Duodenal mucosa (tissue), 2 donors: ENCODE results near the gene VSIG2.
"Not testable (repeated sequence)": the region's sequence is repeated elsewhere in the genome, so short reads cannot be mapped to it uniquely, and the experiment has no call there.

Experiments
- H3K27ac ChIP-seq: one replicate; pipeline ENCODE4 v1.7.0; 2013; ENCODE audit warnings: low read depth, low read length
- H3K27me3 ChIP-seq, 2 donors: one replicate each; pipeline ENCODE4 v1.7.0; 2013; ENCODE audit warnings: low read length in 2 of 2, control low read depth in 1 of 2; ENCODE audit not compliant: insufficient read depth in 2 of 2, control insufficient read depth in 1 of 2
- H3K36me3 ChIP-seq, 2 donors: one replicate each; pipeline ENCODE4 v1.7.0; 2013; ENCODE audit warnings: low read length in 2 of 2, control low read depth in 1 of 2; ENCODE audit not compliant: insufficient read depth in 2 of 2, control insufficient read depth in 1 of 2
- H3K4me1 ChIP-seq, 2 donors: one replicate each; pipeline ENCODE4 v1.7.0; 2013; ENCODE audit warnings: low read length in 2 of 2, control low read depth in 1 of 2; ENCODE audit not compliant: insufficient read depth in 2 of 2, control insufficient read depth in 1 of 2
- H3K4me3 ChIP-seq, 2 donors: one replicate each; pipeline ENCODE4 v1.7.0; 2013; ENCODE audit warnings: low read length in 2 of 2, low read depth in 1 of 2
- H3K9ac ChIP-seq, 2 donors: one replicate each; pipeline ENCODE4 v1.7.0; 2013; ENCODE audit warnings: low read length in 2 of 2, low read depth in 1 of 2
- H3K9me3 ChIP-seq, 2 donors: one replicate each; pipeline ENCODE4 v1.7.0; 2013; ENCODE audit warnings: low read length in 2 of 2, control low read depth in 1 of 2; ENCODE audit not compliant: control insufficient read depth in 1 of 2

The VSIG2 gene

GRCh38 chr11:124788521-124788920 lies 36.5 kb upstream of the VSIG2 start:
- Histone ChIP-seq H3K9ac (no peak overlapping the region), H3K9me3 (no peaks in the 10 kb centered on the region), H3K27ac (no peak overlapping the region), H3K27me3 (no peaks in the 10 kb centered on the region), H3K36me3 (no peaks in the 10 kb centered on the region), H3K4me1 (peaks cover 4 to 5% of the 10 kb centered on the region in 2 donors), H3K4me3 (no peak overlapping the region)

GRCh38 chr11:124784051-124784450 lies 32.0 kb upstream of the VSIG2 start:
- H3K9ac ChIP-seq, result no peak overlapping the region
- peaks cover 0 to 4% of the 10 kb centered on the region in 2 donors for H3K4me1 ChIP-seq
- no peak overlapping the region for H3K4me3 ChIP-seq
- H3K36me3 ChIP-seq, result no peaks in the 10 kb centered on the region
- H3K27me3 ChIP-seq, result no peaks in the 10 kb centered on the region
- no peak overlapping the region for H3K27ac ChIP-seq
- no peaks in the 10 kb centered on the region for H3K9me3 ChIP-seq

GRCh38 chr11:124783002-124783401 lies 30.9 kb upstream of the VSIG2 start:
- Histone ChIP-seq H3K4me1 (peaks cover 0 to 4% of the 10 kb centered on the region in 2 donors), H3K9ac (no peak overlapping the region), H3K9me3 (no peaks in the 10 kb centered on the region), H3K4me3 (no peak overlapping the region), H3K27me3 (no peaks in the 10 kb centered on the region), H3K27ac (no peak overlapping the region), H3K36me3 (no peaks in the 10 kb centered on the region)

DNA sequence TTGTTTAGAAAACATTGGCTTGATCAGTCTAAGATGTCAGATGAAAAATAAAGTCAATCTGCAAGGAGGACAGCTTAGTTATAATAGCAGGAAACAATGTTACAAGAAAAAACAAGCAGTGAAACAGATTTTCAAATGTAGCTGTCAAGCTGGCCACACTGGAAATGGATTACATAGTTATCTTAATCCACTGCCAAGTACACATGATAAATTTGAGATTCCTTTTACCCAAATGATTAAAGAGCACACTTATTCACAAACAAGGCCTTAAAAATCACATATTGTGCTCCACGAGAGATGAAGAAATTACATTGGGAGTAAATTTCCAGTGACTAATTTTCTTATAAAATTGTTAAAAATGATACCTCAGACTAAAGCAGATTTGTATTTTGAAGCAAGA lies 27.5 kb upstream of the VSIG2 start:
- H3K9me3 ChIP-seq, result no peaks in the 10 kb centered on the region
- H3K27ac ChIP-seq, result no peak overlapping the region
- H3K4me3 ChIP-seq, result no peak overlapping the region
- peaks cover 0 to 4% of the 10 kb centered on the region in 2 donors for H3K4me1 ChIP-seq
- H3K27me3 ChIP-seq, result no peaks in the 10 kb centered on the region
- no peaks in the 10 kb centered on the region for H3K36me3 ChIP-seq
- H3K9ac ChIP-seq, result no peak overlapping the region

DNA sequence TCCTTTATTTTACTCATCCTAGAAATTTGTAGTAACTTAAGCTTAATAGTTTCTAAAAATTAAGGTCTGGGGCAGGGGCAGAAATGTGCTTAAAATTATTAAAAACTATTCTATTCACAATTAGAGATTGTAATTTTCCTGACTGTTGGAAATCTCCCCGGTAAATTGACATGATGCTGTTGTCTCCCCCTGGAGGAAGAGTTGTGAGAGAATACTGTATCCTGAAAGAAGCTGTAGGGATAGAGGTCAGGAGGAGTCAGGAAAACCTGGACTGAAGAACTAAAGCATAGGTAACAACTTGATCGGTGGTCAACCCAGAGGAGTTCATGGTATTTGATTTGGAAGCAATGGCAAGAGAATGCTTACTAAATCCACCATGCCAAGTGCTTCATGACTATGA lies 26.2 kb upstream of the VSIG2 start:
- no peaks in the 10 kb centered on the region for H3K36me3 ChIP-seq
- H3K4me1 ChIP-seq, result no peaks in the 10 kb centered on the region
- H3K9ac ChIP-seq, result no peak overlapping the region
- H3K27me3 ChIP-seq, result no peaks in the 10 kb centered on the region
- no peak overlapping the region for H3K27ac ChIP-seq
- no peak overlapping the region for H3K4me3 ChIP-seq
- no peaks in the 10 kb centered on the region for H3K9me3 ChIP-seq

GRCh38 chr11:124776865-124777645 lies 25.0 kb upstream of the VSIG2 start:
- Histone ChIP-seq H3K36me3 (peaks cover 0 to 2% of the 10 kb centered on the region in 2 donors), H3K27ac (no peak overlapping the region), H3K9me3 (no peaks in the 10 kb centered on the region), H3K4me1 (no peaks in the 10 kb centered on the region), H3K4me3 (no peak overlapping the region), H3K27me3 (no peaks in the 10 kb centered on the region), H3K9ac (no peak overlapping the region)

- H3K36me3 ChIP-seq, result peaks cover 0 to 20% of the 10 kb centered on the region in 2 donors
Observed at GRCh38 chr11:124770959-124771358, 18.9 kb upstream of the VSIG2 start.

DNA sequence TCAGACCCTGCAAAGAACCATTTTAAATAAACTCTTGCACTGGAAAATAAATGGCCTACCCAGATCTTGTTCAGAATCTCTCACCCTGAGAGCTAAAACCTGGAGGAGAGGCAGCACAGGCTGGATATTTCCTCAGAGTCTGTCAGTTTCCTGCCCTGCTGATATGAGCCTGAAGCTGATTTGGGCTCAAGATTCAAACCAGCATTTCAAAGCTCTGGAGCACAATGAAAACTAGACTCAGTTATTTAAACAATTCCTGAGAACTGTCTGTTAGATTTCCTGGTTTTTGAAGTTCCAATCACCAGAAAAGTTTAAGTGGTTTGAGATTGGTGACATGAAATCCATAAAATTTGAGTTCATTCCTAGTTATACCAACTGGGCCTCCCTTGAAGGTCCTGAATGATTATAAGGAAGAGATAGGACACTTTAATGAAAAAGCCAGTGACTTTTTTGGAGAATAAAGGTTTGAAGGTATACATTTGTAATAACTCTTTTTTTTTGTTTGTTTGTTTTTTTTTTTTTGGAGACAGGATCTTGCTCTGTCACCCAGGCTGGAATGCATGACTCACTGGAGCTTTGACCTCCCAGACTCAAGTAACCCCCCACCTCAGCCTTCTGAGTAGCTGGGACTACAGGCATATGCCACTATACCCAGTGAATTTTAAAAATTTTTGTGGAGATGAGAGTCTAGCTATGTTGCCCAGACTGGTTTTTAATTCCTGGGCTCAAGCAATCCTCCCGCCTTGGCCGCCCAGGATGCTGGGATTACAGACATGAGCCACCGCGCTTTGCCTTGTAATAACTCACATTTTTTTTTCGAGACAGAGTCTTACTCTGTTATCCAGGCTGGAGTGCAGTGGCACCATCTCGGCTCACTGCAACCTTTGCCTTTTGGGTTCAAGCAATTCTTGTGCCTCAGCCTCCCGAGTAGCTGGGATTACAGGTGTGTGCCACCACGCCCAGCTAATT lies 18.0 kb upstream of the VSIG2 start:
- H3K27ac ChIP-seq, result no peak overlapping the region
- no peak overlapping the region for H3K9ac ChIP-seq
- H3K27me3 ChIP-seq, result no peaks in the 10 kb centered on the region
- no peak overlapping the region for H3K4me3 ChIP-seq
- no peaks in the 10 kb centered on the region for H3K9me3 ChIP-seq
- H3K4me1 ChIP-seq, result peaks cover 7 to 9% of the 10 kb centered on the region in 2 donors
- H3K36me3 ChIP-seq, result peaks cover 0 to 20% of the 10 kb centered on the region in 2 donors

More at GRCh38 chr11:124770959-124771358, 18.9 kb upstream of the VSIG2 start:
- H3K27me3 ChIP-seq, H3K9ac ChIP-seq, H3K9me3 ChIP-seq, H3K4me1 ChIP-seq, H3K4me3 ChIP-seq, H3K27ac ChIP-seq: not testable (repeated sequence)

DNA sequence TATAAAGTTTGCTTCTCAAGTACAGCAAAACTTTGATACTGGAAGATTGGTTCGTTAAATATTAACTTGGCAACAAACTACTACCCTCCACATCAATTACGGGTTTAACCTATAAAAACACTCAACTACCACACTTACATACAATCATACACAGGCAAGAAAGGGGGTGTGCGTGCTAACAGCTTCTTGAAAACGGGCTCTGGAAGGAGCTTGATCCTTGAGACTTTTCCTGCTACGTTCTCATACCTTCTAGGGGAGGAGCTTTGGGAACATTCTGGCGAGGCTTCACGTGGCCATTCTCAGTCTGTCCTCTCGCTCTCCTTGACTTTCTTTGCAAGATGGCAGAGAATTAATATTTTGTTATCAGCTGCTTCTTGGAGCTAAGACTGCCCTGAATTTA lies 16.9 kb upstream of the VSIG2 start:
- H3K9me3 ChIP-seq, result no peaks in the 10 kb centered on the region
- H3K27me3 ChIP-seq, result no peaks in the 10 kb centered on the region
- H3K4me3 ChIP-seq, result peak overlapping the region; percentile 18 to 25
- H3K36me3 ChIP-seq, result peaks cover 0 to 20% of the 10 kb centered on the region in 2 donors
- peaks cover 11 to 16% of the 10 kb centered on the region in 2 donors for H3K4me1 ChIP-seq
- H3K27ac ChIP-seq, result no peak overlapping the region
- H3K9ac ChIP-seq, result no peak overlapping the region

GRCh38 chr11:124766156-124766555 lies 14.1 kb upstream of the VSIG2 start:
- H3K27ac ChIP-seq, result no peak overlapping the region
- no peak overlapping the region for H3K4me3 ChIP-seq
- peaks cover 8 to 9% of the 10 kb centered on the region in 2 donors for H3K27me3 ChIP-seq
- H3K9me3 ChIP-seq, result no peaks in the 10 kb centered on the region
- no peak overlapping the region for H3K9ac ChIP-seq
- peaks cover 0 to 9% of the 10 kb centered on the region in 2 donors for H3K36me3 ChIP-seq
- peaks cover 23 to 29% of the 10 kb centered on the region in 2 donors for H3K4me1 ChIP-seq
